ENCODE results near the gene ANKMY1. TPM values are rescaled to one million over a fixed set of nuclear protein-coding genes. Genes with fewer than 3 reads are reported as not detected.

The ANKMY1 gene
- total RNA-seq, 4 donors from 2014 or later: 15.1 to 64.0 (median 27.5) TPM

DNA sequence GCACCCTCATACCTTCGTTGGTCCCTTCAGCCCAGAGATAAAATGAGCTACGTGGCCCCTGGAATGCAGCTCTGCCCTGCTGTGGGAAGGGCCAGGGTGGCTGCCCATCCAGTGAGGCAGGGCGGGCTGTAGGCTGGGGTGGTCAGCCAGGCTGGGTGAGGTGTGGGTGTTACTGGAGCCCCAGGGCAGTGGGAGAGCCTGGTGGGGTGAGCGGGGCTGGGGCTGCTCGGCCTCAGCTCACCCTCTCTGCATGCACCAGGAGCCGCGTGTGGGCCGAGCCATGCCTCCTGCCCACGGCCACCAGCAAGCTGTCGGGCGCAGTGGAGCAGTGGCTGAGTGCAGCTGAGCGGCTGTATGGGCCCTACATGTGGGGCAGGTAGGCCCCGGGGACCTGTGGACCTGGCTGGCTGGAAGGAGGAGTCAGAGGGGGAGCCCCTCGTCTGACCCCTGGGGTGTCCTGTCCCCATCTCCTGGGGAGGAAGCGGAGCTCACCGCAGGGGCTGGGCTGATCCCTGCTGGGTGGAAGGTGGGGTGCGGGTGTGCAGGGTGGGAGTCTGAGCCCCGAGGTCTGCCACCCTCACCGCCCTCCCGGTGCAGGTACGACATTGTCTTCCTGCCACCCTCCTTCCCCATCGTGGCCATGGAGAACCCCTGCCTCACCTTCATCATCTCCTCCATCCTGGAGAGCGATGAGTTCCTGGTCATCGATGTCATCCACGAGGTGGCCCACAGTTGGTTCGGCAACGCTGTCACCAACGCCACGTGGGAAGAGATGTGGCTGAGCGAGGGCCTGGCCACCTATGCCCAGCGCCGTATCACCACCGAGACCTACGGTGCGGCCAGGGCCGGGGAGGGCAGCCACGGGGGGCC lies 16.0 kb upstream of the ANKMY1 start:
- no peak overlapping the region for H3K4me3 ChIP-seq
- 94% methylated on average over 36 of the region's 37 CpGs; no CpG with 5 or more reads in 1 of the 2 donors for WGBS, 2 donors (ENCODE audit: low coverage in 1 of 2)
- in situ Hi-C loops (cut with MboI; ENCODE audit: low pct_ligation_motif_present in 1 of 4, low pct_unique_long_range_greater_than_20kb in 1 of 4, low sequenced_read_pairs in 3 of 4): no loop called here
- H3K9me3 ChIP-seq: no peaks in the 10 kb centered on the region
- H3K27ac ChIP-seq: no peak overlapping the region
- intact Hi-C loops (cut with DNase I; ENCODE audit: low total_unique reads): no loop called here
- DNase-seq: no peak
- H3K4me1 ChIP-seq: peaks cover 17 to 22% (median 20%) of the 10 kb centered on the region in 4 donors
- H3K36me3 ChIP-seq: peaks cover 0 to 23% (median 4%) of the 10 kb centered on the region in 4 donors
- no peak for TF ChIP-seq POLR2A (IDR thresholded peaks at IDR 0.05)
- TF ChIP-seq EP300 (IDR thresholded peaks at IDR 0.05; ENCODE audit: low read depth): no peak
- no peaks in the 10 kb centered on the region for H3K27me3 ChIP-seq

DNA sequence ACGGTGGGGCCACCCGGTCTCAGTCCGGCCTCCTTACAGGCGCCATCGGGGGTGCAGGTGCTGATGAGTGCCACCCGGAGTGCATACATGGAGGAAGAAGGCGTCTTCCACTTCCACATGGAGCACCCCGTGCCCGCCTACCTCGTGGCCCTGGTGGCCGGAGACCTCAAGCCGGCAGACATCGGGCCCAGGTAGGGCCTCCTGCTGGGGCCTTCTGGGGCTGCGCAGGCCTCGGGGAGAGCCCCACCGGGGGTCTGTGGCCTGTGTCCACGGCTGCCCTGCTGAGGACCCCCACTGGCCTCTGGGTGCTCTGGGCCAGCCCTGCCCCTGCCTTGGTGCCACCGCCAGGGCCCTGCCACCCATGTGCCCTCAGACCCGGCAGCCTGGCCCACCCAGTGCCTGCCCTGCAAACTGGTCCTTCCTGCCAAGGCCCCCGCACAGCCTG lies 15.3 kb upstream of the ANKMY1 start:
- Histone ChIP-seq H3K36me3 (peaks cover 0 to 23% (median 4%) of the 10 kb centered on the region in 4 donors), H3K9me3 (no peaks in the 10 kb centered on the region), H3K27ac (no peak overlapping the region), H3K27me3 (no peaks in the 10 kb centered on the region), H3K4me1 (peaks cover 17 to 22% (median 20%) of the 10 kb centered on the region in 4 donors), H3K4me3 (no peak overlapping the region)
- WGBS, 2 donors (ENCODE audit: low coverage in 1 of 2): 84% methylated on average over 7 of the region's 20 CpGs; no CpG with 5 or more reads in 1 of the 2 donors
- in situ Hi-C loops (cut with MboI; ENCODE audit: low pct_ligation_motif_present in 1 of 4, low pct_unique_long_range_greater_than_20kb in 1 of 4, low sequenced_read_pairs in 3 of 4) (no loop called here), intact Hi-C loops (cut with DNase I; ENCODE audit: low total_unique reads) (no loop called here)
- TF ChIP-seq, protein P1, sequence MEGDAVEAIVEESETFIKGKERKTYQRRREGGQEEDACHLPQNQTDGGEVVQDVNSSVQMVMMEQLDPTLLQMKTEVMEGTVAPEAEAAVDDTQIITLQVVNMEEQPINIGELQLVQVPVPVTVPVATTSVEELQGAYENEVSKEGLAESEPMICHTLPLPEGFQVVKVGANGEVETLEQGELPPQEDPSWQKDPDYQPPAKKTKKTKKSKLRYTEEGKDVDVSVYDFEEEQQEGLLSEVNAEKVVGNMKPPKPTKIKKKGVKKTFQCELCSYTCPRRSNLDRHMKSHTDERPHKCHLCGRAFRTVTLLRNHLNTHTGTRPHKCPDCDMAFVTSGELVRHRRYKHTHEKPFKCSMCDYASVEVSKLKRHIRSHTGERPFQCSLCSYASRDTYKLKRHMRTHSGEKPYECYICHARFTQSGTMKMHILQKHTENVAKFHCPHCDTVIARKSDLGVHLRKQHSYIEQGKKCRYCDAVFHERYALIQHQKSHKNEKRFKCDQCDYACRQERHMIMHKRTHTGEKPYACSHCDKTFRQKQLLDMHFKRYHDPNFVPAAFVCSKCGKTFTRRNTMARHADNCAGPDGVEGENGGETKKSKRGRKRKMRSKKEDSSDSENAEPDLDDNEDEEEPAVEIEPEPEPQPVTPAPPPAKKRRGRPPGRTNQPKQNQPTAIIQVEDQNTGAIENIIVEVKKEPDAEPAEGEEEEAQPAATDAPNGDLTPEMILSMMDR (IDR thresholded peaks at IDR 0.05): no peak
- TF ChIP-seq EP300 (IDR thresholded peaks at IDR 0.05; ENCODE audit: low read depth) (no peak), POLR2AphosphoS5 (IDR thresholded peaks at IDR 0.05) (no peak), POLR2A (IDR thresholded peaks at IDR 0.05) (no peak)
- DNase-seq: no peak

DNA sequence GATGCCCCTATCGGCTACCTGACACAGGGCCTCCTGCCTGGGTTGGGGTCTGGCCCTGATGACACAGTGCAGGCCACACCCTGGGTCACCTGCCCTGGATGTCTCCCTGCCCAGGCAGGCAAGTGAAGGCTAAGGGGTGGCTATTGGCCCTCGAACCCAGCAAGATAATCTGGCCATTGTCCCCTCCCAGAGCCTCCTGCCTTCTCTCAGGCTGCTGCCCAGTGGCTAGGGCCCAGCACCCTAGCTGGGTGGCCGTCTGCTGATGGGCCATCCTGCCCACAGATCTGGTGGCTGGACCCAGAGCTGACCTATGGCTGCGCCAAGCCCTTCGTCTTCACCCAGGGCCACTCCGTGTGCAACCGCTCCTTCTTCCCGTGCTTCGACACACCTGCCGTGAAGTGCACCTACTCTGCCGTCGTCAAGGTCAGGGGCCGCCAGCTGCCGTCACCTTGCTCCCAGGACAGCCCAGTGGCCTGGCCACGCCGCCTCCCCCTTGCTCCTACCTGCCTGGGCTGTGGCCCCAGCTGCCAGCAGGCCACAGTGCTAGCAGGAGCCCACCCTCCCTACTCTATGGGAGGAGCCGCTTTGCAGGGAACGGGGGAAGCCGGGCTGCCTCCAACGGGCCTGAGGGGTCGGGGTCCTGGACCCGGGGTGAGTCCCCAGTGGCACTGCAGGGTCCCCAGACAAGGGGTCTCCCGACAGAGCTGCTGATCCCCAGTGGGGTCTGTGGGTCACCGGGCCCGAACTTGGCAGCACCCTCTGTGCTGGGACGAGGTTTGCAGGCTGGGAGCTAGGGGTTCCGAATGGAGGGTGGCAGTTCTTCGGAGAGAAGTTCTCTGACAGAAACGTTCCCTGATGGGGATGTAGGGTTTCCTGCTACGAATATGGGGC lies 14.6 kb upstream of the ANKMY1 start:
- in situ Hi-C loops (cut with MboI; ENCODE audit: low pct_ligation_motif_present in 1 of 4, low pct_unique_long_range_greater_than_20kb in 1 of 4, low sequenced_read_pairs in 3 of 4) (no loop called here), intact Hi-C loops (cut with DNase I; ENCODE audit: low total_unique reads) (no loop called here)
- no peak for DNase-seq
- H3K27me3 ChIP-seq: no peaks in the 10 kb centered on the region
- H3K4me3 ChIP-seq: no peak overlapping the region
- H3K36me3 ChIP-seq: peaks cover 0 to 16% (median 3%) of the 10 kb centered on the region in 4 donors
- WGBS, 2 donors (ENCODE audit: low coverage in 1 of 2): 90 to 94% methylated on average over 7 to 28 of the region's 30 CpGs
- no peaks in the 10 kb centered on the region for H3K9me3 ChIP-seq
- H3K27ac ChIP-seq: no peak overlapping the region
- H3K4me1 ChIP-seq: peaks cover 21 to 28% (median 24%) of the 10 kb centered on the region in 4 donors
- TF ChIP-seq POLR2A (IDR thresholded peaks at IDR 0.05) (no peak), POLR2AphosphoS5 (IDR thresholded peaks at IDR 0.05) (no peak), EP300 (IDR thresholded peaks at IDR 0.05; ENCODE audit: low read depth) (no peak)
- TF ChIP-seq, protein P1 (IDR thresholded peaks at IDR 0.05): no peak

DNA sequence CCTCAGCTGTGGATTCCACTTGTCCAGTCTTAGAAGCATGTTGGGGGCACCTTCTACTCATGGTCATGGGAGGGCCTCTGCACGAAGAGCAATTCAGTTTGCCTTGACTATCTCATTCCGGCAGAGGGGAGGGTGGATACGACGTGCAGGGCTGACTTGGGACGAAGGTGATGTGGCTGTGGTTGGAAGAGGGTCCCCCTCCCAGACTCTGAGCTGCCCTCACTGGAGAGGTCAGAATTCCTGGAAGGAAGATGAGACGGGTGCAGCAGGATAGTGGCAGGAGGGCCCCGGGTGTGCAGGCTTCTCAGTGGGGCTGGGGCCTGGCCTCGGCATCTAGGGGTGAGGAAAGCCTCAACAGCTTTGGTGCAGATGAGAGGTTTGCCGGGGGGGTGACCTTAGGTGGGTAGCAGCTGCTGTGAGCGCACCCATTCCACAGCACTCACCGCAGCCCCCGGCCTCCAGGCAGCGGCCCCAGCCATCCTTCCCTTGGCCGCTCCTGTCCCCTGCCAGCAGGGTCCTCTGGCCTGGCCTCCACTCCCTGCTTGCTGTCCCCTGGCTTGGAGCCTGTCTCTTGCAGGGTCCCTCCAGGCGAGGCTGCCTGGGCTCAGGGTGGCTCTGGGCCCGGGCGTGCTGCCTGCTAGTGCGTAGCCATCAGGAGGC lies 13.7 kb upstream of the ANKMY1 start:
- in situ Hi-C loops (cut with MboI; ENCODE audit: low pct_ligation_motif_present in 1 of 4, low pct_unique_long_range_greater_than_20kb in 1 of 4, low sequenced_read_pairs in 3 of 4): no loop called here
- WGBS, 2 donors (ENCODE audit: low coverage in 1 of 2): 82 to 84% methylated on average over 7 to 18 of the region's 18 CpGs
- peak; percentile 4 for DNase-seq
- Histone ChIP-seq H3K27me3 (no peaks in the 10 kb centered on the region), H3K4me1 (peaks cover 28 to 37% (median 33%) of the 10 kb centered on the region in 4 donors), H3K4me3 (no peak overlapping the region), H3K36me3 (peaks cover 0 to 8% (median 0%) of the 10 kb centered on the region in 4 donors), H3K27ac (no peak overlapping the region), H3K9me3 (no peaks in the 10 kb centered on the region)
- intact Hi-C loops (cut with DNase I; ENCODE audit: low total_unique reads): no loop called here
- TF ChIP-seq, protein P1 (IDR thresholded peaks at IDR 0.05): no peak
- TF ChIP-seq POLR2A (IDR thresholded peaks at IDR 0.05) (no peak), POLR2AphosphoS5 (IDR thresholded peaks at IDR 0.05) (no peak), EP300 (IDR thresholded peaks at IDR 0.05; ENCODE audit: low read depth) (no peak)
